ENCODE results near the gene CAB39L.

The CAB39L gene

DNA sequence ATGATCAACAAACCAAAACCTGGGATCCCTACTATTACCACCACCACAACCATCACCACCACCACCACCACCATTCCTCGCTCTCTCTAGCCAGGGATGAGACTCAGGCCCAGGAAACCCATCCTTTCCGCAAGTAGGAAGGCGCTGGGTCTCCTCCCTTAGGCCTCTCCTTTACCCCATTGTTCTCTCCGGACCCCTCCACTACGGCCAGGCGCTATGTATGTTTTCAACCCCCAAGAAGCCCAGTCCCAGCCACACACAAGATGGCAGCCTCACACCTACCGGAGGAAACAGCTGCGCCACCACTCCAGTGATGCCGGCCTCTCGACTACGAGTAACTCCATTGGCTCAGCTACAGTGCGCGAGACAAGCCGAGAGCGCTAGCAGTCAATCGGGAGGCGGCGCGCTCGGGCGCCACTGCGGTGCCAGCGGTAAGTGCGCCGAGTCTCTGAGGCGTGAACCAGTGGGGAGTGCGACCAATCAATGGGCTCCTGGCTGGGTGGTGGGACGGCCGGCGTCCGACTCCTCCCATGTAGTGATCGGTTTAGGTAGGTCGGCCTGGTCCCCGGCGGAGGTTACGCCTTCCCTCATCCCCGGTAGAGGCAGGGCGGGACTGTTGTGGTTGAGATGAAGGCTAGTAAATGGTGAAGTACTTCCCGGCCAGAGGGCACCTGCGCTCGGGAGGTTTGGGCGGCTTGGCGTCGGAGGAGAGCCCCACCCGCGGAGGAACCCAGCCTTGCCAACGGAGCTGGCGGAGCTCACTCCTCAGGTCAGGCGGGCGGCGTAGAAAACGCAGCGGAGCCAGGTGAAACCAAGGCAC, at the start of gene CAB39L, which contains the start of gene SETDB2:
Gene CAB39L, minus strand, starts transcription at position 361 of the 820 bp plus-strand sequence. CDS start 61,154 bp downstream, outside the sequence.
Gene SETDB2, plus strand, starts transcription at position 571 of the 820 bp plus-strand sequence. CDS start 7,620 bp downstream, outside the sequence.
- peak; percentile 100 for DNase-seq

DNA sequence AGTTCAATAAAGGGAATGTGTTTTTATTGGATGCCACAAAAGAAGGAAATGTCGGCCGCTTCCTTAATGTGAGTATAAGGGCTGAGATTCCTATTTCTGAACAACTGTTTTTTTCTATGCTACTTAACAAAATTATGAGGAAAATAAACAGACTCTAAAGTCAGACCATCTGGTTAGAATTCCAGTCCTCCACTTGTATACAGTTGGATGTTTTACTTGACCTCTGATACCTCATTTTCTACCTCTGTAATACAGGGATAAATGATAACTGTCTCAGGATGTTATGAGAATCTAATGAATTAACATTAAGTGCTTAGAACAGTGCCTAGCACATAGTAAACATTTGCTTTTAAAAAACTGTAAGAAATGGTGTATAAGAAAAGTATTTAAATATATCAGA, 44.7 kb upstream of the CAB39L start:
- DNase-seq, result no peak

DNA sequence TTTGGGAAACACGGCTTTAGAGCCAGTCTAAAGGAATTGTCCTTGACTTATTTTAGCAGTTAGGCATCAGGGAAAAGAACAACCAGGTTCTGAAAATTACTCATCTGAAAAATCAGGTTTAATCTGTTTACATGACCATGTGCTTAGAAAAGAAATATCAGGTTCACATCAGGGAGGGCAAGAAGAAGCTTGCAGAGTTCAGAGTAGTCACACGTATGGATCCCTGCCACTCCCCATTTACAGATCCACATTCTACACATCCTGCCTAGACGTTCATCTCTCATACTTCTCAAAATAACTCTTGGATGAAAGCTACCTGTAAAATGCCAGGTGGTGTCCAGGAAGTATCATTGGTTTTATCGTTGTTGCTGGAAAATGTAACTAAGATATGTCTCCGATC, 37.9 kb upstream of the CAB39L start:
- DNase-seq, result no peak

DNA sequence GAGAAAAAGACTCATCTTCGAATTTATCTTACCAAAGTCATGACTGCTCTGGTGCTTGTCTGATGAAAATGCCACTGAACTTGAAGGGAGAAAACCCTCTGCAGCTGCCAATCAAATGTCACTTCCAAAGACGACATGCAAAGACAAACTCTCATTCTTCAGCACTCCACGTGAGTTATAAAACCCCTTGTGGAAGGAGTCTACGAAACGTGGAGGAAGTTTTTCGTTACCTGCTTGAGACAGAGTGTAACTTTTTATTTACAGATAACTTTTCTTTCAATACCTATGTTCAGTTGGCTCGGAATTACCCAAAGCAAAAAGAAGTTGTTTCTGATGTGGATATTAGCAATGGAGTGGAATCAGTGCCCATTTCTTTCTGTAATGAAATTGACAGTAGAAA, 32.7 kb upstream of the CAB39L start:
- no peak for DNase-seq

DNA sequence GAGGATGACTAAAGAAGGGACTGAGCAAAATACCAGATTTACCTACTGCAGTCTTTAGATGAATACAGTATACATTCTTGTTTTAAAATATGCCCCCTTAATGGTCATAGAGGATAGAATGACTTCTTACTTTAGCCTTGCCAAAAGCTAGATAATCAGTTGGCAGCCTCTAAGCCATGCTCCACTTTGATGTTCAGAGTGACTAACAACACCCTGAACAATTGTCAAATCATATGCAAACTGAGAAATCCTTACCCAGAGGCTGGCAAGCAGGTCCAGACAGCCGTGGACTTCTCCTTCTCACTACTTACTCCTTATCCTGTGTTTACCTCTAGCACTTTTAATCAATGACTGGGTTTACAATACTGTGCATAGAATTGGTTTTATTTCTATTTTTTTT, 28.3 kb upstream of the CAB39L start:
- DNase-seq, result no peak

DNA sequence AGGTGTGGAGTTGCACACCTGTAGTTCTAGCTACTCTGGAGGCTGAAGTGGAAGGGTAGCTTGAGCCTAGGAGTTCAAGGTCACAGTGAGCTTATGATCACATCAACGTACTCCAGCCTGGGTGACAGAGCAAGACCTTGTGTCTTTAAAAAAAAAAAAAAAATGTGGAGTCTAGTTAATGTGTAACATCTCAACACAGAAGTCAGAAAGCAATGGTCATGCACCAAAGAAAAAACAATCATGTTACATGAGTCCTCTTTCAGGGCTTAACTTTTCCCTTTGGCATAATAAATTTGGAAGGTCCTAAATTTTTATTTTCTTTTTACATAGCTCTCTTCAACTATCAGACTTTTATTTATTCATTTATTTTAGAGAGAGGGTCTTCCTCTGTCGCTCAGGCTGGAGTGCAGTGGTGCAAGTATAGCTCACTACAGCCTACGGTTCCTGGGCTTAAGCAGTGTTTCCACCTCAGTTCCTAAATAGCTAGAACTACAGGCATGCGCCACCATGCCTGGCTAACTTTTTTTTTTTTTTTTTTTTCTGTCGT, 22.5 kb upstream of the CAB39L start:
- no peak for DNase-seq

DNA sequence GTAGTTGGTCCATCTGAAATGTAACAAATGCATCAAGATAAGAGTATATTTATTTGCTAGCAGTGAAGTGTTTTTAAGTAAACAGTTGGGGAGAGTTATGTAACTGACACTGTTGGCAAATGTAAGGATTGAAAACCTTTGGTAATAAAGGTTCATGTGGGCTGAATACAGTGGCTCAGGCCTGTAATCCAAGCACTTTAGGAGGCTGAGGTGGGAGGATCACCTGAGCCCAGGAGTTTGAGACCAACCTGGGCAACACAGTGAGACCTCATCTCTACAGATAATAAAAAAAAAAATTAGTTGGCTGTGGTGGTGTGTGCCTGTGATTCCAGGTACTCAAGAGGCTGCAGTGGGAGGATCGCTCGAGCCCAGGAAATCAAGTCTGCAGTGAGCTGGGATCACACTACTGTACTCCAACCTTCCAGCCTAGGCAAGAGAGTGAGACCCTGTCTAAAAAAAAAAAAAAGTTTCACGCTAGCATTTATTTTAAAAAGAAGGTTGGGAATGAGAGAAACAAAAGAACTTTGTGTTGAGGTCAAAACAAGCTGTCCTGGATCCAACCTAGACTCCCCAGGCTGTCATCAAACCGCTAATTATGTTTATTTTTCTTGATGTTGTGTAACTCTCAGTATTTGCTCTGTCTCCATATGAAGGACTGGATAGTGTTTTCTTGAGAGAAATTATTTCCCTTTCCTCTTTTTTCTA, 20.9 kb upstream of the CAB39L start:
- DNase-seq, result no peak

DNA sequence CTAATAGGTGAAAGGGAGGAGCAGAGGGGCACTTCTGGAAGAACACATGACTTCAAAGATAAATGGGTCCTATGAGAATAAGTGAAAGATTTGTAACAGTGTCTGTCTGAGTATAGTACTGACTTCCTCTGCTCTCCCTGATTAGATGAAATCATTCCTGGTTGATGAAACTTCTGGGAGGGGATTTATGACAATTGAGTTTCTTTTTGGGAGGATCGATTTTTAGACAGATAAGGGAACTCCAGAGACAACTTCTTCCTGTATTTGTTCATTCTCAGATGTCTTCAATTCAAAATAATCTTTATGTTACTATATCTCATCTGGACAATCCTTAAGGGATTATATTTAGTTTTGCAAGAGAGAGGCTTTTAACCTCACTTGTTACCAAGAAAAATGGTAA, 20.2 kb upstream of the CAB39L start:
- DNase-seq, result no peak

DNA sequence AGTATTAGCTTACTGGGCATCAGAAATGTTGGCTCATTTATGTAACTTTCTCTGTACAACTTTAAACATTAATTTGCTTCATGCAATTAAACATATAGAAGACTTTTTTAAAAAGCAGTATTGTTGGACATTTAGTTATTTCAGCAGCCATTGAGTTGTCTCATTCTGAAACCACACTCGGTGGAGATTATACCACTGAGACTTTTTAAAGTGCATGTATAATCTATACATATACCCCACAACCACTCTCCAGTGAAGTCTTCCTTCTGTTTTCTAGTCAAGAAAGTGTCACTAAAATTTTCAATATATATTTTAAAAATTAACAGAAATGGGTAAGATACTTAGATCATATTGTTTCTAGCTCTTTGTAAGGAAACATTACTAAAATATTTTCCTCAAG, 15.7 kb upstream of the CAB39L start:
- no peak for DNase-seq

DNA sequence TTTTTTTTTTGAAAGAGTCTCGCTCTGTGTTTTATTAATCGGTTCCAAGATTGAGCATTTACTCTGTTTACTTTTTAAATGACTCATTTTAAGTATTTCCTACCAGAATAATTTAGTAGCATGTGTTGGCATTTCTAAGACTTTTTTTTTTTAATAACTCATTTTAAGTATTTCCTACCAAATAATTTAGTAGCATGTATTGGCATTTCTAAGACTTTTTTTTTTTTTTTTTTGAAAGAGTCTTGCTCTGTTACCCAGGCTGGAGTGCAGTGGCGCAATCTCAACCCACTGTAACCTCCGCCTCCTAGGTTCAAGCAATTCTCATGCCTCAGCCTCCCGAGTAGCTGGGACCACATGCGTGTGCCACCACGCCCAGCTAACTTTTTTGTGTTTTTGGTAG, 13.4 kb upstream of the CAB39L start:
- no peak for DNase-seq

DNA sequence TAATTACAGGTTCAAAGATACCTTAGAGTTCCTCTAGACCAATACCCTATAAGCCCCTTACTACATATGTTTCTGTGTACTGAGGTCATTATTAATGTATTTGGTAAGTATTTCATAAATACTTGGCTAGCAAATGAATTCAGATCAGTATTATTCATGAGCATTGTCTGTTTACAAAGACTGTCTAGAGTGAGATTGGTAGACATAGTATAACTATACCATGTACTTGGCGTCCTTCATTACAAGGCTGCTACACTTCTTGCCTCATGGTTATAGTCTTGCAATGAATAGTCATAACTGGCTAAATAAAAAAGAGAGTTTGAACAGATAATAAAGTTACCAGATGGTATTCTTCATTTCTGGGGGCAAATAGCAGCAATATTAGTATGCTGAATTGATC, 12.3 kb upstream of the CAB39L start:
- DNase-seq, result no peak

DNA sequence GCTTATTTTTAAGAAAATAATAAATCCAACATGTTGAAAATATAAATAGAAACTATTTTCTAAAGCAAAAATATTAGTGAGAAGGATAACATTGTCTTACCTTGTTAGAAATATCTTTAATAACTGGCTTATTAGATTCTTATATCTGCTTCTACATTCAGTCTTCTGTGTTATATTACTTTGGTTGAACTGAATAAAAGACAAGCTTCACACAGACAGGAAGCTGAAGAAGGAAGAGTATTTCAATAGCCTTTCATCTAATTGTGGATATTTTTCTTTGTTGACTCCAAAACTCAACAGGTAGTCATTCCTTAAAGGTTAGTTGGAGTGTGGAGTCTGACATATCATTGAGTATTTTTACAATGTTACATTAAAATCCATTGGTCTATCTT, 11.1 kb upstream of the CAB39L start:
- DNase-seq, result no peak

DNA sequence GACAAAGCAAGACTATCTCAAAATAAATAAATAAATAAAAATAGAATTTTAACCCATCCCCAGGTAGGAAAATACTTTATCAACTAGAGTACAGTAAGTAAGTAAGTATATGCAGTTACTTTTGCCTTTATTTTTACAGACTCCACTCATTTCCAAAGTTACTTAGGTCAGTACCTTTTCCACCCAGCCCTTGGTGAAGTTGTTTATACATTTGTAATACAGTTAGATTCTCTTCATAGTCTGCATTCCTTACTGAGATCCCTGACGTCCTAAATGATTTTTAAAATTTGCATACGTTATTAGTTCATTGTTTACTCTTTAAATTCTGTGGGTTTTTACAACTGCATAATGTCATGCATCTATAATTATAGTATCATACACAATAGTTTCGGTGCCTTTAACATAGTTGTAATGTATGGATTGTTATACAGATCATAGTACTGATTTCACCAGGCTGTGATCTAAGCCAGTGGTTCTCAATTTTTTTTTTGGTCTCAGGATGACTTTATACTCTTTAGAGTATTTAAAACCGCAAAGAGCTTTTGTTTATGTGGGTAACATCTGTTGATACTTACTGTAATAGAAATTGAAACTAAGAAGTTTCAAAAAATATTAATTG, 10.6 kb upstream of the CAB39L start:
- DNase-seq, result peak; percentile 41

DNA sequence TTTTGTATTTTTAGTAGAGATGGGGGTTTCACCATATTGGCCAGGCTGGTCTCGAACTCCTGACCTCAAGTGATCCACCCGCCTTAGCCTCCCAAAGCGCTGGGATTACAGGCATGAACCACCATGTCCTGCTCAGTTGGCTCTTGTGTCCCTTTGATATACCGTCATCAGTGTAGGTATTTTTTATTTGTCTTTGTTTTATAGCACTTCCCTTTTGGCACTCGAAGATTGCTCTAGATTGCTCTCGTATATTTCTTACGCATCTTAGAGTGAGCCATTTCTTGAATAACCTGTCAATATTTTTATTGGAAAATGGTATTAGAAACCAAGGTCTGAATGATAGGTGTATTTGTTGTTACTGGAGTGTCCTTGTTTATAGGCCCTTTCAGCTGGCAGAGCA, 9.6 kb upstream of the CAB39L start:
- DNase-seq, result no peak

DNA sequence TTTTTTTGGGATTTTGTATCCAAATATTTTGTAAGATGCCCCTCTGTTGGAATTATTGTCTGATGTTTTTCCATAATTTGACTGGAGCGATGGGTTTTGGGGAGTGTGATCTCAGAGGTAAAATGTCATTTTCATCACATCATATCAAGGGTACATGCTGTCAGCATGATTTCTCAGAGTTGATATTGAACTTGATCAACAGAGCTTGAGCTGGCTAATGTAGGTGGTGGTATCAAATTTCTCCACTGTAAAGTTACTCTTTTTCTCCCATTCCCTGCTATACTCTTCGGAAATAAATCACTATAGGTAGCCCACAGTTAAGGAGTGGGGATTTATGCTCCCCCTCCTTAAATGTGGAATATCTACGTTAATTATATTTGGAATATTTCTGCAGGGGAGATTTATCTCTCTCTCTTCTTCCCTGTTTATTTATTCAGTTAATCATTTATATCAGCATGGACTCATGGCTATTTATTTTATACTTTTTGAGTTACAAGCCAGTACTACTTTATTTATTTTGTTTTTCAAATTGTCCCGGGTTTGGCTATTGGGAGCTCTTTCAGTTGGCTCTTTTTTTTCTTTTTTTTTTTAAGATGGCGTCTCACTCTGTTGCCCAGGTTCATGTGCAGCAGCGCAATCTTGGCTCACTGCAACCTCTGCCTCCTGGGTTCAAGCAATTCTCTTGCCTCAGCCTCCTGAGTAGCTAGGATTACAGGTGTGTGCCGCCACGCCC, 9.0 kb upstream of the CAB39L start:
- no peak for DNase-seq

DNA sequence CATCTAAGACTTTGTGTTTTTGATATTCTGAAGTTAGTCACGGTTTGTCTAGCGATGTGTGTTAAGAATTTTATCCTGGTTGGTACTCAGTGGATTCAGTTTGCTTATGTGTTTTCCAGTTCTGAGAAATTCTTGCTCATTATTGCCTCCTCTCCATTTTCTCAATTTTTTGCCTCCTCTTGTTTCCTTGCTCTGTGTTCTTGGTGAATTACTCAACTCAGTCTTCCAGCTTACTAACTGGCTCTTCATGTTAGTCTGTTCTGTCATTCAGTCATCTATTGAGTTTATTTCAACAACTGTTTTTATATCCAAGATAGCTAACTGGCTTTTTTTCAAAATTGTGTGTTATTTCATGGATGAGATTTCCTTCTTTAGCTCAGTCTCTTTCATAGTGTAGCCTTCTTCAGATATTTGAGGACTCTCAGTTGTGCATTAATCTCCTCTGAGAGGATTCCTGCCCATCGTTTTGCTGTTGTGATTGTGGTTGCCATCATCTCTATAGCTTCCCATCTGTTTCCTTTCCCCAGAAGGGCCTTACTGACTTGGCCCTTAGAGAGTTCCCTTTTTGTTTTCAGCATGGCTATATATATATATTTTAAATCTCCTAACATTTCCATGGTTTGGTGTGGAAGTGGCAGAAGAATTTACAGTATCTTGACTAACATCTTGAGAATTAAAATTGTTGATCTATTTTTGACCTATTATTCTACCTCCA, 6.4 kb upstream of the CAB39L start:
- DNase-seq, result no peak

DNA sequence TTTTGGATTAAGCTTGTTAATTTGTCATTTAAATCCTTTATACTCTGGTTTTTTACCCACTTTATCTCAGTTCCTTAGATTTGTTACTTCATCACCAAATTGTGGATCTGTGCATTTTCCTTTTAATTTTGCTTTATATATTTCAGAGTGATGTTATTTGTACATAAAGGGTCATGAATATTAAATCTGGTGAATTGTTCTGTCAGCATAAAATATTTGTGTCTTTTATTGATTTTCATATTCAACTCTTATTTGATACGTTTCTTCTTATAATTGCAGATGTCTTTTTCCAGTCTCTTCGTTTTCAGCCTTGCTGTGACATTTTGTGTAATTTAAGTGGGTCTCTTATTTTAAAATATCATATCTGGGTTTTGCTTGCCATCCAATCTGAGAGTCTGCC, 4.9 kb upstream of the CAB39L start:
- DNase-seq, result no peak

DNA sequence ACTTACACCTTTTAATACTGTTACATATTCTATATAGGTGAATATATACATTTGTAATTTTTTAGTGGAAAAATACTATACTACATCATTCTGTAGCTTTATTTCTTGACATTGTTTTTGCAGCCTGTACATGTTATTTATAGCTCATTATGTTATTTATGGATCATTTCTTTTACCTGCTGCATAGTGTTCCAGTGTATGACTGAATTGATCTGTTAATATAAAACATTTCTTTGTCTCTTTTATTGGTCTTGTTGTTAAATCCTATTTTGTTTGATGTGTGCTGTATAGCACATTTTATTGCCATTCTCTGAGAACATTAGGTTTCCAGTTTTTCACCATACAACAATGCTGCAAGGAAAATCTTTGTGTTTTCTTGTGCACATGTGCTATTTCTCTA, 2.6 kb upstream of the CAB39L start:
- no peak for DNase-seq

DNA sequence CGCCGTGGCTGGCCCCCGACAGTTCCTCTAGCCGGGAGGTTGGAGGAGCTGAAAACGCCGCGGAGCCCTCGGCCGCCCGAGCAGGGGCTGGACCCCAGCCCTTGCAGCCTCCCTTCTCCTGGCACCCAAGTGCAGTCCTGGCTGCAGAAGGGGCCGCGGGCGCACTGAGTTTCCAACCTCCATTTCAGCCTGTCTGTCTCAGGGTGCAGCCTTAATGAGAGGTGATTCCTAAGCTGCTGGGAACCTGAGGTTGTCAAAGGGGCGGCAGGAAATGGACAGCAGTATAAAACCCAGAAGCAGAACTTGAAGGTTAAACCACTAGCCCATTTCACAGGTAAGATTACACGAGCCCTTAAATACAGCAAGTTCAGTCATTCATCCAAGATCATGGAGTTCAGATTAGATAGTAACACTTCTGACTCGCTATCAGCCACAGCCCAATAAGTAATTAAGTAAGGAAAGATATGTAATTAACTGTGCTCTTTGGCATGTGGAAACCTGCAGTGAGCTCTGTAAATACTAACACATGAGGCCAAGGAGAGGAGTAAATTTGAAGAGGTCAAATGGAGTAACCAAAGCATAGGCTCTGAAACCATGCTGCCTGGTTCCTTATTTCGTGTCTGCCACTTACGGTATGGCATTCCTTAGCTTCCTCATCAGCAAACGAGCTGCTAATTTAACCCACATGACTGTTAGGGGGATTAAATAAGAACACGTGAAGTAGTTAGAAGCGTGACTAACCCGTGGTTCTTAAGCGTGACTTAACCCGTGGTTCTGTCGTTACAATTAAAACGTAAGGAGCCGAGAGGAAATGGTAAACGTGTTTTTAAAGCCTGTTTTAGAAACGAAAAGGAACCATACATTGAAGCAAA, 896 bp upstream of the CAB39L start:
- peak; percentile 69 for DNase-seq

DNA sequence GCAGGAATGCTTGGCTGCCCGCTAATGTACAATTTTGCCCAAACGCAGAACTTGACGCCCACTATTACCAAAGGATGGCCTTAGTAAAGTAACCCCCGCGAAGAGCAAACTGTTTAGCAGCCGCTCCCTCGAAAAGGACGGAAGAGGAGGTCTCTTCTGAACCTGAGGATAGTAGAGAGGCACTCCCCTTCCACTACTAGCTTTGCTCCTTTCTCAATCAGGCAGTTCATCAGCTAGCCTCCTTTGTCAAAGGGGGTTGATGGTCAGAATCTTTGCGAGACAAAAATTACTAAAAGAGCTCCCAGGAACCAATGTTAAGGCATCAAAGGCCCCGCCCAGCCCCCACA, 534 bp downstream of the CAB39L start:
- no peak for DNase-seq

DNA sequence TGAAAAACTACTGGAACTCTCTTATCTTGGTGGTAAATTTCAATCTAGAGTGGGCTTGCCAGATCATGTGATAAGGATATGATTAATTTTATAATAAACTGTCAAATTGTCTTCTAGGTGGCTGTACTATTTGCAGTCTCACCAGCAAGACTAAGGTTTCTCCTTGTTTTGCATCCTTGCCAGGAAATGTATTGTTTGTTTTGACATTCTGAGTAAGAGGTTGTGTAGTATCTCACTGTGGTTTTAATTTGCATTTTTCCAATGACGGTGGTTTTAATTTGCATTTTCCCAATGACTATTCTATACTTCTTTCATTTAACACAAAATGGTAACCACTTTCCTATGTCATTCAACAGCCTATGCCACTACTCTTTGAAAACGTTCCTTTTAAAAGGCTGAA, 2.0 kb downstream of the CAB39L start:
- no peak for DNase-seq

Measured in CD4-positive, alpha-beta T cell treated with Interleukin-17A for 1 hour (primary cell).